ENCODE results near the gene EPN1.

EPN1 gene

DNA sequence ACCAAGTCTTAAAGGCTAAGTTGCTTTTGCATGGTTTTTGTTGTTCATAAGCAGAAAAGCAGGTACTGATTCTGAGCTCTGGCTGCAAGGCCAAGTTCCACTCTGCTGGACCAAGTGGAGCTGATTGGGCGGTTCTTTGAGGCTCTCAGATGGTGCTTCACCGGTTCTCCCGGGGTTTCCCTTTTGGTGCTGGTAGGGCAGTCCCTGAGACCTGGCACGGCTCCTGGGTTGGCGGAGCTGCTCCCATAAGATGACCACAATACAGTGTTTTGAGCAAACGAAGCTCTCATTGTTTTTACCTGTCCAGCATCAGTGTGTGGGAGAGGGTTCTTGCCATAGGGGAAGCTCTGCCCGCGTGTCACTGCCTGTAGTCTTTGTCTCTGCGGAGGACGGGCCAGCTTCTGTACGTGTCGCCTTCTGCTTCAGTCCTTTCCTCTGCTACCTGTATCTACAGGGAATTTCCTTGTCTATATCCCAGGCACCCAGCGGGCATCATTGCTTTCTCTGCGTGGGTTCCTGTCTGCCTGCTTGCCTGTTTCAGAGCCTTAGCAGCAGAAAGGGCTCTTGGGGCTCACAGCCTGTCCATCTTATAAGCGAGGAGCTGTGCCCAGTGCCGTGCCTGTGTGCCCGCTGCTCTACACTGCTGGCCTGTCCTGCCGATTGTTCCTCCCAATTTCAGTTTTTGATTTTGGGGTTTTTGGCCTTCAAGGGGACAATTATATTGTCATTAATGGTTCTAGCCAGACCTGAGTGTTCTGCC, 17.9 kb upstream of the EPN1 start:
- TF ChIP-seq, protein P1, sequence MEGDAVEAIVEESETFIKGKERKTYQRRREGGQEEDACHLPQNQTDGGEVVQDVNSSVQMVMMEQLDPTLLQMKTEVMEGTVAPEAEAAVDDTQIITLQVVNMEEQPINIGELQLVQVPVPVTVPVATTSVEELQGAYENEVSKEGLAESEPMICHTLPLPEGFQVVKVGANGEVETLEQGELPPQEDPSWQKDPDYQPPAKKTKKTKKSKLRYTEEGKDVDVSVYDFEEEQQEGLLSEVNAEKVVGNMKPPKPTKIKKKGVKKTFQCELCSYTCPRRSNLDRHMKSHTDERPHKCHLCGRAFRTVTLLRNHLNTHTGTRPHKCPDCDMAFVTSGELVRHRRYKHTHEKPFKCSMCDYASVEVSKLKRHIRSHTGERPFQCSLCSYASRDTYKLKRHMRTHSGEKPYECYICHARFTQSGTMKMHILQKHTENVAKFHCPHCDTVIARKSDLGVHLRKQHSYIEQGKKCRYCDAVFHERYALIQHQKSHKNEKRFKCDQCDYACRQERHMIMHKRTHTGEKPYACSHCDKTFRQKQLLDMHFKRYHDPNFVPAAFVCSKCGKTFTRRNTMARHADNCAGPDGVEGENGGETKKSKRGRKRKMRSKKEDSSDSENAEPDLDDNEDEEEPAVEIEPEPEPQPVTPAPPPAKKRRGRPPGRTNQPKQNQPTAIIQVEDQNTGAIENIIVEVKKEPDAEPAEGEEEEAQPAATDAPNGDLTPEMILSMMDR (IDR thresholded peaks at IDR 0.05; ENCODE audit: control extremely low read depth, extremely low read depth, low read depth, missing control alignments), result no peak
- DNase-seq (ENCODE audit: extremely low spot score), result no peak
- CTCF ChIA-PET, result interaction anchor here (0.9 to 5.0 kb wide), 12 partner anchors 9 to 676 kb away, joined by 3 to 28 read pairs (median 4); partner anchors contain the start of gene ZNF581
- POLR2A ChIA-PET, result interaction anchor here (0.5 to 1.2 kb wide), 5 partner anchors 10 to 16 kb away, joined by 3 to 6 read pairs (median 4); partner anchors contain the start of gene CCDC106

DNA sequence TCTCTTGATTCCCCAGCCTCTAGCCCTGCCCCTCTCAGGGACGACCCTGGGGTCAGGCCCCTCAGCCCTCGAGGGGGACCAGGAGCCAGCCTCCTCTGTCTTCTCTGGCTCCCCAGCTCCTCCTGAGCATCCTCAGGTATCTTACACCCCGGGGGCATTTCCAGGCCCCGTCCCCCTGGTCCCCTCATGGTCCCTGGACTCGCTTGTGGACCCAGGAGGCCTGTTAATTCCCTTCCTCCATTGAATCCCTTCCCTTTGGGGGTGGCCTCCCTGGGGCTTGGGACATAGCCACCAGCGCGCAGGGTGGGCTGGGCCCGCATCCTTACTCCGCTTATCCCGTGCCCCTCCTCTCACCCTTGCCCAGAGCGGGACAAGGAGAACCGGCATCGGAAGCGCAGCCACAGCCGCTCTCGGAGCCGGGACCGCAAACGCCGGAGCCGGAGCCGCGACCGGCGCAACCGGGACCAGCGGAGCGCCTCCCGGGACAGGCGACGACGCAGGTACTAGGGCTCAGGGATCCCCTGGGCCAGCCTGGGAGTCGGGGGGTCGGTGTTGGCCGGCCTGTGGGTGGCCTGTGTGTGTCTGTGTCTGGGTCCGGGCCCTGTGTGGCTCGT, 16.1 kb upstream of the EPN1 start:
- no peak for DNase-seq (ENCODE audit: extremely low spot score)
- CTCF ChIA-PET, result interaction anchor here (2.6 to 5.0 kb wide), 2 partner anchors 13 to 27 kb away, joined by 7 to 28 read pairs; no protein-coding TSS in a partner anchor
- POLR2A ChIA-PET, result no interaction called here
- TF ChIP-seq, protein P1 (IDR thresholded peaks at IDR 0.05; ENCODE audit: control extremely low read depth, extremely low read depth, low read depth, missing control alignments), result no peak

DNA sequence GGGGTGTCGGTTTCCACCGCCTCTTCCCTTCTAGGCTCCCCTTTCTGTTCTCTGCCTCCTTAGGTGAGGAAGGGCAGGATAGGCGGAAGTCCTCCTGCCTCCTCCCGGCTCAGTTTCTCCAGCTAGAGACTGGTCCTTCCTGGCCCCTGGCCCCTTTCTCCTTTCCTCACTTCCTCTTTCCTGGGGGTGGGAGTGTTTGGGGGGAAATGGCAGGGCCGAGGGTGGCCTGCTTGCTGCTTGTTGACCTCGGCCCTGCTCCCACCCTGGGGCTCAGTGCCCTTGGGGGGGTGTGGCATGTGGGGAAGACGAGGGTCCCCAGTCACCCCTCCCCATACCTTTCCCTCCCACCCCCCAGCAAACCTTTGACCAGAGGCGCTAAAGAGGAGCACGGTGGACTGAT, 15.2 kb upstream of the EPN1 start:
- ChIA-PET CTCF (interaction anchor here (2.6 to 5.0 kb wide), 2 partner anchors 12 to 28 kb away, joined by 7 to 28 read pairs; no protein-coding TSS in a partner anchor), POLR2A (no interaction called here)
- TF ChIP-seq, protein P1 (IDR thresholded peaks at IDR 0.05; ENCODE audit: control extremely low read depth, extremely low read depth, low read depth, missing control alignments), result no peak
- DNase-seq (ENCODE audit: extremely low spot score), result no peak

DNA sequence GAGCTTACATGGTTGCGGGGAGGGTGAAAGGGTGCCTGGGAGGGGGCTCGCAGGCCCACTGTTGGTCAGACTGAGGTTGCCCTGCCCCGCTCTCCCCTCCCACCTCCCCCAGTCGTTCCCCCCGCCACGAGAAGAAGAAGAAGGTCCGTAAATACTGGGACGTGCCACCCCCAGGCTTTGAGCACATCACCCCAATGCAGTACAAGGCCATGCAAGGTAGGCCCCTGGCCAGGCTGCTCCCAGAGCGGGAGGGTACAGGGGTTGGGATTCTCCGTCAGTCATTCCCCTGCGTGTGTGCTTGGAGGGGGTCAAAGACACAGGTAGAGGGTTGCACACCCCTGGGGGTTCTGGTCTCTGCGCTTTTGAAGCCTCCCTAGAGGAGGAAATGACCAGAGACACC, 14.6 kb upstream of the EPN1 start:
- ChIA-PET POLR2A (no interaction called here), CTCF (interaction anchor here (2.6 to 5.0 kb wide), 2 partner anchors 11 to 29 kb away, joined by 7 to 28 read pairs; no protein-coding TSS in a partner anchor)
- TF ChIP-seq, protein P1 (IDR thresholded peaks at IDR 0.05; ENCODE audit: control extremely low read depth, extremely low read depth, low read depth, missing control alignments), result no peak
- no peak for DNase-seq (ENCODE audit: extremely low spot score)

DNA sequence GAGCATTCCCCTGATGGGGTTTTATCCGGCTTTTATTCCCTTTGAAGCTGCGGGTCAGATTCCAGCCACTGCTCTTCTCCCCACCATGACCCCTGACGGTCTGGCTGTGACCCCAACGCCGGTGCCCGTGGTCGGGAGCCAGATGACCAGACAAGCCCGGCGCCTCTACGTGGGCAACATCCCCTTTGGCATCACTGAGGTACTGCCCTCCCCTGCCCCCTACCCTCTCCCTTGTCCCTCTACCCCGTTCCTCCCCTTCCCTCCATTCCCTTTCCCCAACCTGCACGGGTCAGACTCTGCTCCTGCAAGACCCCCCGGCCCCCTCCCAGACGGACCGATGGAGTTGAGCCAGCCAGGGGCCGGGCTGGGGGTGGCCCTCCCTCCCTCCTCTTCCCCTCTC, 14.0 kb upstream of the EPN1 start:
- POLR2A ChIA-PET, result no interaction called here
- CTCF ChIA-PET, result interaction anchor here (2.6 kb wide), 1 partner anchor 11 kb away, joined by 7 read pairs; no protein-coding TSS in a partner anchor

DNA sequence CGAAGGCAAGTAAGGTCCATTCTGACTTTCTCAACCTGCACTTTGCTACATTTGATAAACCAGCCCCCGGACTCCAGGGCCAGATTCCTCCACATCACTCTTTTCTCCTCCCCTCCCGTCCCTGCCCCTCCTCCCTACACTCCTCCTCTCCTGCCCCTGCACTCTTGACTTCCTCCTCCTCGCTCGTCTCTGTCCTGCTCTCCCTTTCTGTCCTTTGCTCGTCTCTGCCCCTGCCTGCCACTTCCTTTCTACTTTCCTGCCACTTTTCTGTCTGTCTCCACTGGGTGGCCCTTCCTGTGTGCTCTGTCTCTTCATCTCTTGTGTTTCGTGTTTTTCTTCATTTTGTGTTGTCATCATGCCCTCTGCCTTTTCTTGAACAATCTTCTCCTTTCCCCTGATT, 13.2 kb upstream of the EPN1 start:
- no peak for DNase-seq (ENCODE audit: extremely low spot score)
- ChIA-PET POLR2A (no interaction called here), CTCF (no interaction called here)

More for the DNA sequence above, 14.0 kb upstream of the EPN1 start:
- DNase-seq (ENCODE audit: extremely low spot score), result no peak
- TF ChIP-seq, protein P1 (IDR thresholded peaks at IDR 0.05; ENCODE audit: control extremely low read depth, extremely low read depth, low read depth, missing control alignments), result no peak

More for the DNA sequence above, 13.2 kb upstream of the EPN1 start:
- TF ChIP-seq, protein P1 (IDR thresholded peaks at IDR 0.05; ENCODE audit: control extremely low read depth, extremely low read depth, low read depth, missing control alignments), result no peak
